NT2/D1 (cell line): ENCODE data around the gene TCF4.

Source experiments
- DNase-seq: peaks from one replicate; pipeline ENCODE4 v3.0.0-alpha.2; 2011; ENCODE audit warnings: low read depth, low spot score
- H3K27me3 ChIP-seq: 2 replicates; pipeline ENCODE4 v1.6.0; 2011; ENCODE audit warnings: mild to moderate bottlenecking; ENCODE audit not compliant: insufficient read length, insufficient read depth
- H3K36me3 ChIP-seq: 2 replicates; pipeline ENCODE4 v1.6.1; 2011; ENCODE audit warnings: mild to moderate bottlenecking, low read length, mixed read lengths; ENCODE audit not compliant: insufficient read depth, insufficient read length
- H3K4me1 ChIP-seq: 2 replicates; pipeline ENCODE4 v1.5.1; 2011; ENCODE audit not compliant: insufficient read depth, insufficient read length
- H3K4me3 ChIP-seq: 2 replicates; pipeline ENCODE4 v1.5.1; 2011; ENCODE audit warnings: low read depth; ENCODE audit not compliant: insufficient read length
- H3K9ac ChIP-seq: 2 replicates; pipeline ENCODE4 v1.6.0; 2011; ENCODE audit warnings: low read depth; ENCODE audit not compliant: insufficient read length
- H3K9me3 ChIP-seq: 2 replicates; pipeline ENCODE4 v1.5.1; 2011; ENCODE audit warnings: mild to moderate bottlenecking, low read length; ENCODE audit not compliant: insufficient read depth
- SUZ12 ChIP-seq: IDR thresholded peaks from 2 replicates; pipeline ENCODE4 v1.6.1; 2011; ENCODE audit not compliant: insufficient read length, insufficient read depth; ENCODE audit errors: extremely low read depth
- YY1 ChIP-seq: IDR thresholded peaks from 2 replicates; pipeline ENCODE4 v1.6.1; 2011; ENCODE audit not compliant: insufficient read length, insufficient read depth
- ZNF274 ChIP-seq: IDR thresholded peaks from 2 replicates; pipeline ENCODE4 v1.6.1; 2011; ENCODE audit warnings: mild to moderate bottlenecking, low read depth, low read length

TCF4 gene

GRCh38 chr18:55458456-55459203 lies 129.4 kb downstream of the TCF4 start:
- DNase-seq, result no peak
- peaks cover 7% of the 10 kb centered on the region for H3K36me3 ChIP-seq
- H3K27me3 ChIP-seq, result no peaks in the 10 kb centered on the region
- no peak overlapping the region for H3K9ac ChIP-seq
- no peaks in the 10 kb centered on the region for H3K9me3 ChIP-seq
- no peak for TF ChIP-seq ZNF274
- no peak for TF ChIP-seq YY1
- TF ChIP-seq SUZ12, result no peak
- no peaks in the 10 kb centered on the region for H3K4me1 ChIP-seq
- H3K4me3 ChIP-seq, result no peak overlapping the region

GRCh38 chr18:55457028-55457427 lies 131.0 kb downstream of the TCF4 start:
- Histone ChIP-seq H3K36me3 (peaks cover 5% of the 10 kb centered on the region), H3K9ac (no peak overlapping the region), H3K4me3 (no peak overlapping the region), H3K27me3 (no peaks in the 10 kb centered on the region), H3K4me1 (no peaks in the 10 kb centered on the region), H3K9me3 (no peaks in the 10 kb centered on the region)
- DNase-seq, result no peak
- no peak for TF ChIP-seq YY1

GRCh38 chr18:55455938-55456337 lies 132.1 kb downstream of the TCF4 start:
- TF ChIP-seq YY1, result no peak
- no peak for TF ChIP-seq SUZ12
- no peak for TF ChIP-seq ZNF274
- Histone ChIP-seq H3K4me3 (no peak overlapping the region), H3K4me1 (no peaks in the 10 kb centered on the region), H3K9me3 (no peaks in the 10 kb centered on the region), H3K27me3 (no peaks in the 10 kb centered on the region), H3K9ac (no peak overlapping the region), H3K36me3 (peaks cover 5% of the 10 kb centered on the region)
- DNase-seq, result no peak

DNA sequence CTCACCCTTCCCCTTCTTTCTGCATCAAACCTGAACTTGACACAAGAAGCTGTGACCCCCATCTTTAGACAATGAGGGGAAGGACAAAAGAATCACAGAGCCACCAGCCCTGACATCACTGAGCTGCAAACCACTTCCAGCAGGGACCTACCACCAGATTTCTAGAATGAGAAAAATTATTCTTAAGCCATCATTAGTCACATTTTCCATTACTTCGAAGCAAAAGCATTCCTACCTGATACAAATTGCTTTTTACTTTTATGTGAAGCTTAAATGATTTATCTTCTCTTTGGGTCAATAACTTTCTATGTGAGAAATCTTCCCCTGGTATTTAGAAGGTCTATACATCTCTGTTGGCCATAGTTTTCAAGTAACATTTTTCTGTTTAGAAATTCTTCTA lies 134.8 kb downstream of the TCF4 start:
- H3K9me3 ChIP-seq, result no peaks in the 10 kb centered on the region
- H3K4me1 ChIP-seq, result no peaks in the 10 kb centered on the region
- TF ChIP-seq SUZ12, result no peak
- no peak for TF ChIP-seq YY1
- TF ChIP-seq ZNF274, result no peak
- no peaks in the 10 kb centered on the region for H3K27me3 ChIP-seq
- no peaks in the 10 kb centered on the region for H3K36me3 ChIP-seq
- H3K4me3 ChIP-seq, result no peak overlapping the region
- H3K9ac ChIP-seq, result no peak overlapping the region
- no peak for DNase-seq

DNA sequence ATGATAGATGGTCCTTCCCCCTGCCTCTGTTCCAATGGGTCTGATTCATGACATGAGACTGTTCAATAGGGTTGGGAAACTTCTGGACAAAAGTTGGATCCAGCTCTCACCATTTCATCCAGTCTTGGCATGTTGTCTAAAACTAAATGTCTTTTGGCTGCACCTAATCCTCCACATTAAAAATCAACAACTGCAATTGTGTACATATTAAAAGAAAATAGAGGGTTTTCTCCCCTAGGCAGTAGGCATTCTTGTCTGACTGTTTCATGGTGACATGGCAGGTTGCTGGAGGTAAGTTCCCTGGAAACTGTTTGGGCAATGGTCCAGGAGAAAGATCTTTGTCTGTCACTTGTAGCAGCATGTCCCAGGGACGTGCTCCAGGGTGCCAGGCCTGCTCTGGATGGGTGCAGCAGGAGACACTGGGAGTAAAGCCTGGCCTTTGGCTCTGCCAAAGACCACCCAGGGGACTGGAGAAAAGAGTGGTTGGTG lies 135.8 kb downstream of the TCF4 start:
- no peak for TF ChIP-seq SUZ12
- TF ChIP-seq ZNF274, result no peak
- no peak for TF ChIP-seq YY1
- Histone ChIP-seq H3K4me3 (no peak overlapping the region), H3K27me3 (no peaks in the 10 kb centered on the region), H3K36me3 (no peaks in the 10 kb centered on the region), H3K9ac (no peak overlapping the region), H3K4me1 (no peaks in the 10 kb centered on the region), H3K9me3 (no peaks in the 10 kb centered on the region)
- DNase-seq, result no peak

GRCh38 chr18:55449412-55450140 lies 138.4 kb downstream of the TCF4 start:
- no peak for DNase-seq
- TF ChIP-seq ZNF274, result no peak
- TF ChIP-seq YY1, result no peak
- no peak for TF ChIP-seq SUZ12
- H3K9me3 ChIP-seq, result peaks cover 13% of the 10 kb centered on the region; the same call in 1 of the 2 replicates
- no peak overlapping the region for H3K4me3 ChIP-seq
- no peaks in the 10 kb centered on the region for H3K27me3 ChIP-seq
- H3K9ac ChIP-seq, result no peak overlapping the region
- no peaks in the 10 kb centered on the region for H3K4me1 ChIP-seq
- no peaks in the 10 kb centered on the region for H3K36me3 ChIP-seq

DNA sequence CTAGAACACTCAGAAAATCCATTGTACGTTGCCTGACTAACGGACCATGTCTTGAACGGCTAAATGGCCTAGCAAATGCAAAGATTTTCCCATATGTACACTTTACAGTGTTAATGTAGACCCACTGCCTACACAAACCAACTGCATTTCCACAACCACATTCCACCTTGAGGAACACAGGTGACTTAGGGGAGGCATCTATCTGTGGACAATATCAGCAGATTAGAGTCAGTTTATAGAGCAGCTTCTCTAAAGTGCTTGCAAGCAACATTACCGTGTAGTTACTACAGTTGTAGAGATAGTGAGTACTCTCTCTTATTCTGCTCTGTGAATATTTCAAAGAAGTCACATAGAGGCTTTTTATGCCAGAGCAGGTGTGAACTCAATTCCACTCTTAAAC lies 139.6 kb downstream of the TCF4 start:
- Histone ChIP-seq H3K27me3 (no peaks in the 10 kb centered on the region), H3K4me3 (no peak overlapping the region), H3K9ac (no peak overlapping the region), H3K4me1 (no peaks in the 10 kb centered on the region), H3K36me3 (no peaks in the 10 kb centered on the region), H3K9me3 (peaks cover 13% of the 10 kb centered on the region; the same call in 1 of the 2 replicates)
- DNase-seq, result no peak
- TF ChIP-seq YY1, result no peak
- no peak for TF ChIP-seq ZNF274
- TF ChIP-seq SUZ12, result no peak
